HepG2 (cell line): Measurements from ENCODE around the gene CAGE1. TPM values are rescaled to one million over a fixed set of nuclear protein-coding genes. Genes with fewer than 3 reads are reported as not detected.
A peak's percentile ranks its signal among the peaks of the same experiment; 100 is the strongest.

ENCODE experiments used
- DMAP1 ChIP-seq: IDR thresholded peaks from 2 replicates; pipeline ENCODE4 v1.6.1; 2016
- HES4 ChIP-seq: sonication (generic); formaldehyde crosslinking; IDR thresholded peaks from 2 replicates; pipeline ENCODE4 v1.9.0; 2021; ENCODE audit warnings: mild to moderate bottlenecking, missing genetic modification reagents, borderline replicate concordance
- NFE2 ChIP-seq: sonication (generic); formaldehyde crosslinking; IDR thresholded peaks from 2 replicates; pipeline ENCODE4 v1.4.0; 2020; ENCODE audit warnings: missing genetic modification reagents
- NFIB ChIP-seq: sonication (generic); formaldehyde crosslinking; IDR thresholded peaks from 2 replicates; pipeline ENCODE4 v1.9.0; 2021; ENCODE audit warnings: missing genetic modification reagents, mild to moderate bottlenecking, borderline replicate concordance
- SAFB2 ChIP-seq: sonication (generic); formaldehyde crosslinking; IDR thresholded peaks from 2 replicates; pipeline ENCODE4 v1.5.1; 2020; ENCODE audit warnings: missing genetic modification reagents, low read depth, mild to moderate bottlenecking, borderline replicate concordance
- SNAPC2 ChIP-seq: sonication (generic); formaldehyde crosslinking; IDR thresholded peaks from 2 replicates; pipeline ENCODE4 v1.8.1; 2022; ENCODE audit warnings: mild to moderate bottlenecking, missing genetic modification reagents
- THYN1 ChIP-seq: sonication (generic); formaldehyde crosslinking; IDR thresholded peaks from 2 replicates; pipeline ENCODE4 v1.8.1; 2023; ENCODE audit warnings: low read depth, mild to moderate bottlenecking, moderate library complexity, missing genetic modification reagents, borderline replicate concordance
- XRCC5 ChIP-seq: fragments of 200-400 bp; formaldehyde crosslinking; optimal IDR thresholded peaks from 2 replicates; pipeline ENCODE3; 2017; ENCODE audit warnings: mild to moderate bottlenecking, low read length
- ZNF33B ChIP-seq: sonication (generic); formaldehyde crosslinking; IDR thresholded peaks from 2 replicates; pipeline ENCODE4 v1.5.1; 2020; ENCODE audit warnings: mild to moderate bottlenecking, missing genetic modification reagents
- ZNF670 ChIP-seq: sonication (generic); formaldehyde crosslinking; IDR thresholded peaks from 2 replicates; pipeline ENCODE4 v1.8.0; 2022; ENCODE audit warnings: mild to moderate bottlenecking, missing genetic modification reagents, borderline replicate concordance
- ZNF703 ChIP-seq: sonication (generic); formaldehyde crosslinking; IDR thresholded peaks from 2 replicates; pipeline ENCODE4 v1.5.1; 2020; ENCODE audit warnings: missing genetic modification reagents, mild to moderate bottlenecking, moderate library complexity, borderline replicate concordance
- ZNF749 ChIP-seq: sonication (generic); formaldehyde crosslinking; IDR thresholded peaks from 2 replicates; pipeline ENCODE4 v1.8.0; 2022; ENCODE audit warnings: mild to moderate bottlenecking, missing genetic modification reagents, moderate library complexity, borderline replicate concordance
- ZNF768 ChIP-seq: sonication (generic); formaldehyde crosslinking; IDR thresholded peaks from 2 replicates; pipeline ENCODE4 v1.4.0; 2020; ENCODE audit warnings: missing genetic modification reagents
- ZNF790 ChIP-seq: sonication (generic); formaldehyde crosslinking; IDR thresholded peaks from 2 replicates; pipeline ENCODE4 v1.8.0; 2022; ENCODE audit warnings: missing genetic modification reagents, mild to moderate bottlenecking, borderline replicate concordance
- polyA plus RNA-seq, 8 experiments: library from polyadenylated mRNA; depleted of rRNA in 3 of 8; stranded (reverse) in 7 of 8; unstranded in 1 of 8; fragments of >200 nt; fragmentation: Illumina TruSeq in 4 of 8; extraction: Trizol in 4 of 8; gene quantifications; 2 replicates each; pipeline versions ENCODE4 v1.2.1 to v1.2.3, GENCODE V29; 2011 to 2016; ENCODE audit warnings: low read depth in 4 of 8, missing spikeins in 1 of 8, mixed read lengths in 1 of 8; ENCODE audit not compliant: insufficient read depth in 1 of 8
- total RNA-seq, 5 experiments: library from RNA; depleted of rRNA; stranded (reverse); fragments of >200 nt; fragmentation: Illumina TruSeq; extraction: Trizol; gene quantifications; 2 replicates each; pipeline ENCODE4 v1.2.3, GENCODE V29; 2016; ENCODE audit warnings: low read depth in 1 of 5
- TF ChIP-seq, protein P1 (sequence below): sonication (generic); formaldehyde crosslinking; IDR thresholded peaks from 2 replicates; pipeline ENCODE4 v1.4.0; 2020; ENCODE audit warnings: mild to moderate bottlenecking, missing genetic modification reagents
- TF ChIP-seq, protein P2 (sequence below): sonication (generic); formaldehyde crosslinking; IDR thresholded peaks from 2 replicates; pipeline ENCODE4 v1.8.1; 2023; ENCODE audit warnings: mild to moderate bottlenecking, missing genetic modification reagents
- TF ChIP-seq, protein P3 (sequence below): sonication (generic); formaldehyde crosslinking; IDR thresholded peaks from 2 replicates; pipeline ENCODE4 v1.9.0; 2022; ENCODE audit warnings: missing genetic modification reagents, mild to moderate bottlenecking, borderline replicate concordance
- TF ChIP-seq, protein P4 (sequence below): sonication (generic); formaldehyde crosslinking; IDR thresholded peaks from 2 replicates; pipeline ENCODE4 v1.8.0; 2022; ENCODE audit warnings: missing genetic modification reagents, mild to moderate bottlenecking, inconsistent platforms, borderline replicate concordance
- TF ChIP-seq, protein P5 (sequence below): conservative IDR thresholded peaks from 2 replicates; pipeline ENCODE4 v1.6.1; 2018; ENCODE audit warnings: missing genetic modification reagents
- TF ChIP-seq, protein P6 (sequence below): sonication (generic); formaldehyde crosslinking; IDR thresholded peaks from 2 replicates; pipeline ENCODE4 v1.4.0; 2020; ENCODE audit warnings: missing genetic modification reagents, mild to moderate bottlenecking, borderline replicate concordance

CAGE1 gene
- total and polyA plus RNA-seq, 2 of the 13 experiments (the other 11 are each of a cell fraction or from before 2014, with no cell fraction given), result 0.03 to 0.15 TPM

DNA sequence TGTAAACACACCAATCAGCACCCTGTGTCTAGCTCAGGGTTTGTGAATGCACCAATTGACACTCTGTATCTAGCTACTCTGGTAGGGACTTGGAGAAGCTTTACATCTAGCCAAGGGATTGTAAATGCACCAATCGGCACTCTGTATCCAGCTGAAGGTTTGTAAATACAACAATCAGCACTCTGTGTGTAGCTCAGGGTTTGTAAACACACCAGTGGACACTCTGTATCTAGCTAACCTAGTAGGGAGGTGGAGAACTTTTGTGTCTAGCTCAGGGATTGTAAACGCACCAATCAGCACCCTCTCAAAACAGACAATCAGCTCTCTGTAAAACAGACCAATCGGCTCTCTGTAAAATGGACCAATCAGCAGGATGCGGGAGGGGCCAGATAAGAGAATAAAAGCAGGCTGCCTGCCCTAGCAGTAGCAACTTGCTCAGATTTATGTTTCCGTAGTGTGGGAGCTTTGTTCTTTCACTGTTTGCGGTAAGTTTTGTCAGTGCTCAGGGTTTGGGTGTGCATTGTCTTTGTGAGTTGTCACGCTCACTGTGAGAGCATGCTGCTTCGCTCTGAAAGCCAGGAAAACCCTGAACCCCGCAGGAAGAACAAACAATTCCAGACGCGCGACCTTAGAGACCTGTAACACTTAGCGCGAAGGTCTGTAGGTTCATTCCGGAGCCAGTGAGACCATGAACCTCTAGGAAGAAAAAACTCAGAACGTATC lies 37.1 kb upstream of the CAGE1 start (continued):
- TF ChIP-seq, protein P1, sequence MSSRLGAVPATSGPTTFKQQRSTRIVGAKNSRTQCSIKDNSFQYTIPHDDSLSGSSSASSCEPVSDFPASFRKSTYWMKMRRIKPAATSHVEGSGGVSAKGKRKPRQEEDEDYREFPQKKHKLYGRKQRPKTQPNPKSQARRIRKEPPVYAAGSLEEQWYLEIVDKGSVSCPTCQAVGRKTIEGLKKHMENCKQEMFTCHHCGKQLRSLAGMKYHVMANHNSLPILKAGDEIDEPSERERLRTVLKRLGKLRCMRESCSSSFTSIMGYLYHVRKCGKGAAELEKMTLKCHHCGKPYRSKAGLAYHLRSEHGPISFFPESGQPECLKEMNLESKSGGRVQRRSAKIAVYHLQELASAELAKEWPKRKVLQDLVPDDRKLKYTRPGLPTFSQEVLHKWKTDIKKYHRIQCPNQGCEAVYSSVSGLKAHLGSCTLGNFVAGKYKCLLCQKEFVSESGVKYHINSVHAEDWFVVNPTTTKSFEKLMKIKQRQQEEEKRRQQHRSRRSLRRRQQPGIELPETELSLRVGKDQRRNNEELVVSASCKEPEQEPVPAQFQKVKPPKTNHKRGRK (CRISPR knock-in tag), result no peak
- TF ChIP-seq DMAP1 (0 out of 2 replicates have a peak, but pooled peaks have one; percentile 21), NFIB (CRISPR knock-in tag) (no peak), HES4 (CRISPR knock-in tag) (no peak), ZNF768 (CRISPR knock-in tag) (no peak), XRCC5 (no peak), SAFB2 (CRISPR knock-in tag) (no peak), ZNF670 (CRISPR knock-in tag) (peak; percentile 44; the same call in 1 of the 2 replicates), SNAPC2 (CRISPR knock-in tag) (peak; percentile 68; the same call in 1 of the 2 replicates), THYN1 (CRISPR knock-in tag) (no peak), ZNF703 (no peak), ZNF33B (CRISPR knock-in tag) (no peak), ZNF749 (CRISPR knock-in tag) (0 out of 2 replicates have a peak, but pooled peaks have one; percentile 35), NFE2 (no peak), ZNF790 (CRISPR knock-in tag) (no peak)
- TF ChIP-seq, protein P2, sequence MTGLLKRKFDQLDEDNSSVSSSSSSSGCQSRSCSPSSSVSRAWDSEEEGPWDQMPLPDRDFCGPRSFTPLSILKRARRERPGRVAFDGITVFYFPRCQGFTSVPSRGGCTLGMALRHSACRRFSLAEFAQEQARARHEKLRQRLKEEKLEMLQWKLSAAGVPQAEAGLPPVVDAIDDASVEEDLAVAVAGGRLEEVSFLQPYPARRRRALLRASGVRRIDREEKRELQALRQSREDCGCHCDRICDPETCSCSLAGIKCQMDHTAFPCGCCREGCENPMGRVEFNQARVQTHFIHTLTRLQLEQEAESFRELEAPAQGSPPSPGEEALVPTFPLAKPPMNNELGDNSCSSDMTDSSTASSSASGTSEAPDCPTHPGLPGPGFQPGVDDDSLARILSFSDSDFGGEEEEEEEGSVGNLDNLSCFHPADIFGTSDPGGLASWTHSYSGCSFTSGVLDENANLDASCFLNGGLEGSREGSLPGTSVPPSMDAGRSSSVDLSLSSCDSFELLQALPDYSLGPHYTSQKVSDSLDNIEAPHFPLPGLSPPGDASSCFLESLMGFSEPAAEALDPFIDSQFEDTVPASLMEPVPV, result peak; percentile 75
- TF ChIP-seq, protein P3, sequence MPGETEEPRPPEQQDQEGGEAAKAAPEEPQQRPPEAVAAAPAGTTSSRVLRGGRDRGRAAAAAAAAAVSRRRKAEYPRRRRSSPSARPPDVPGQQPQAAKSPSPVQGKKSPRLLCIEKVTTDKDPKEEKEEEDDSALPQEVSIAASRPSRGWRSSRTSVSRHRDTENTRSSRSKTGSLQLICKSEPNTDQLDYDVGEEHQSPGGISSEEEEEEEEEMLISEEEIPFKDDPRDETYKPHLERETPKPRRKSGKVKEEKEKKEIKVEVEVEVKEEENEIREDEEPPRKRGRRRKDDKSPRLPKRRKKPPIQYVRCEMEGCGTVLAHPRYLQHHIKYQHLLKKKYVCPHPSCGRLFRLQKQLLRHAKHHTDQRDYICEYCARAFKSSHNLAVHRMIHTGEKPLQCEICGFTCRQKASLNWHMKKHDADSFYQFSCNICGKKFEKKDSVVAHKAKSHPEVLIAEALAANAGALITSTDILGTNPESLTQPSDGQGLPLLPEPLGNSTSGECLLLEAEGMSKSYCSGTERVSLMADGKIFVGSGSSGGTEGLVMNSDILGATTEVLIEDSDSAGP (CRISPR knock-in tag), result no peak
- TF ChIP-seq, protein P4, sequence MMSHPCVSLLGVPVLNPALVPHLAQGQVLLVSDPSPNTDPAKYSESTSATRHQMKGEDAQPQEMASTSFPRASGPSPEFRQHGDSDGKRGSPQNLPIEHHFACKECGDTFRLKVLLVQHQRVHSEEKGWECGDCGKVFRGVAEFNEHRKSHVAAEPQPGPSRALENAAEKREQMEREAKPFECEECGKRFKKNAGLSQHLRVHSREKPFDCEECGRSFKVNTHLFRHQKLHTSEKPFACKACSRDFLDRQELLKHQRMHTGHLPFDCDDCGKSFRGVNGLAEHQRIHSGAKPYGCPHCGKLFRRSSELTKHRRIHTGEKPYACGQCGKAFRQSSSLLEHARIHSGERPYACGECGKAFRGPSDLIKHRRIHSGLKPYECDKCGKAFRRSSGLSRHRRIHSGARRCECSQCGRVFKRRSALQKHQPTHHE (CRISPR knock-in tag), result no peak; the same call in 1 of the 2 replicates
- TF ChIP-seq, protein P5, sequence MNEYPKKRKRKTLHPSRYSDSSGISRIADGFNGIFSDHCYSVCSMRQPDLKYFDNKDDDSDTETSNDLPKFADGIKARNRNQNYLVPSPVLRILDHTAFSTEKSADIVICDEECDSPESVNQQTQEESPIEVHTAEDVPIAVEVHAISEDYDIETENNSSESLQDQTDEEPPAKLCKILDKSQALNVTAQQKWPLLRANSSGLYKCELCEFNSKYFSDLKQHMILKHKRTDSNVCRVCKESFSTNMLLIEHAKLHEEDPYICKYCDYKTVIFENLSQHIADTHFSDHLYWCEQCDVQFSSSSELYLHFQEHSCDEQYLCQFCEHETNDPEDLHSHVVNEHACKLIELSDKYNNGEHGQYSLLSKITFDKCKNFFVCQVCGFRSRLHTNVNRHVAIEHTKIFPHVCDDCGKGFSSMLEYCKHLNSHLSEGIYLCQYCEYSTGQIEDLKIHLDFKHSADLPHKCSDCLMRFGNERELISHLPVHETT (CRISPR knock-in tag), result no peak
- TF ChIP-seq, protein P6, sequence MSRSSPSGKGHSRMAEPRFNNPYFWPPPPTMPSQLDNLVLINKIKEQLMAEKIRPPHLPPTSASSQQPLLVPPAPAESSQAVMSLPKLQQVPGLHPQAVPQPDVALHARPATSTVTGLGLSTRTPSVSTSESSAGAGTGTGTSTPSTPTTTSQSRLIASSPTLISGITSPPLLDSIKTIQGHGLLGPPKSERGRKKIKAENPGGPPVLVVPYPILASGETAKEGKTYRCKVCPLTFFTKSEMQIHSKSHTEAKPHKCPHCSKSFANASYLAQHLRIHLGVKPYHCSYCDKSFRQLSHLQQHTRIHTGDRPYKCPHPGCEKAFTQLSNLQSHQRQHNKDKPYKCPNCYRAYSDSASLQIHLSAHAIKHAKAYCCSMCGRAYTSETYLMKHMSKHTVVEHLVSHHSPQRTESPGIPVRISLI, result peak; percentile 21; the same call in 1 of the 2 replicates
